Astrocyte (in vitro differentiated cells and primary cell): ENCODE measurements around the gene SYT6. TPM values are rescaled to one million over a fixed set of nuclear protein-coding genes. Genes with fewer than 3 reads are reported as not detected.

Source experiments
- DNase-seq: peaks from one replicate; pipeline ENCODE4 v3.0.0-alpha.2; 2010; ENCODE audit warnings: low read depth
- FAIRE-seq: peaks from 2 replicates; lab custom pipeline; 2011; peaks lifted over from hg19 to GRCh38; lab: Jason Lieb, UNC
- H2AFZ ChIP-seq: 2 replicates; pipeline ENCODE4 v1.6.0; 2012; ENCODE audit warnings: low read depth, low read length, inconsistent platforms
- H3K27ac ChIP-seq: 2 replicates; pipeline ENCODE4 v1.5.1; 2011; ENCODE audit warnings: low read depth, low read length, inconsistent platforms
- H3K27me3 ChIP-seq: 2 replicates; pipeline ENCODE4 v1.6.0; 2011; ENCODE audit warnings: low read length, inconsistent platforms; ENCODE audit not compliant: insufficient read depth
- H3K36me3 ChIP-seq: 2 replicates; pipeline ENCODE4 v1.5.1; 2011; ENCODE audit warnings: low read length, inconsistent platforms; ENCODE audit not compliant: insufficient read depth
- H3K4me1 ChIP-seq: 2 replicates; pipeline ENCODE4 v1.5.1; 2011; ENCODE audit warnings: low read length, inconsistent platforms; ENCODE audit not compliant: insufficient read depth
- H3K4me2 ChIP-seq: 2 replicates; pipeline ENCODE4 v1.6.0; 2012; ENCODE audit warnings: low read length, inconsistent platforms
- H3K4me3 ChIP-seq: 2 replicates; pipeline ENCODE4 v1.5.1; 2011; ENCODE audit warnings: low read depth, mild to moderate bottlenecking, low read length, inconsistent platforms; ENCODE audit not compliant: insufficient read depth
- H3K79me2 ChIP-seq: 2 replicates; pipeline ENCODE4 v1.6.0; 2012; ENCODE audit warnings: mild to moderate bottlenecking, low read length, inconsistent platforms; ENCODE audit not compliant: insufficient read depth
- H3K9ac ChIP-seq: 2 replicates; pipeline ENCODE4 v1.6.0; 2012; ENCODE audit warnings: mild to moderate bottlenecking, low read length, inconsistent platforms
- H3K9me3 ChIP-seq: 2 replicates; pipeline ENCODE4 v1.5.1; 2012; ENCODE audit warnings: low read depth, mild to moderate bottlenecking, low read length, inconsistent platforms; ENCODE audit not compliant: insufficient read depth
- H4K20me1 ChIP-seq: 2 replicates; pipeline ENCODE4 v1.6.0; 2012; ENCODE audit warnings: low read length, inconsistent platforms; ENCODE audit not compliant: insufficient read depth
- H3K27ac Mint-ChIP-seq: one replicate; pipeline ENCODE4 v1.8.0; 2021; ENCODE audit warnings: mild to moderate bottlenecking, mixed read lengths; ENCODE audit not compliant: unreplicated experiment
- H3K27me3 Mint-ChIP-seq: one replicate; pipeline ENCODE4 v1.8.0; 2021; ENCODE audit warnings: low read depth, mixed read lengths; ENCODE audit not compliant: unreplicated experiment
- H3K36me3 Mint-ChIP-seq: one replicate; pipeline ENCODE4 v1.8.0; 2021; ENCODE audit warnings: low read depth, mixed read lengths; ENCODE audit not compliant: unreplicated experiment
- H3K4me1 Mint-ChIP-seq: one replicate; pipeline ENCODE4 v1.8.0; 2021; ENCODE audit warnings: low read depth, mixed read lengths; ENCODE audit not compliant: unreplicated experiment
- H3K4me3 Mint-ChIP-seq: one replicate; pipeline ENCODE4 v1.8.0; 2021; ENCODE audit warnings: mild to moderate bottlenecking, moderate library complexity, mixed read lengths; ENCODE audit not compliant: unreplicated experiment
- H3K9me3 Mint-ChIP-seq: one replicate; pipeline ENCODE4 v1.8.0; 2021; ENCODE audit warnings: mild to moderate bottlenecking, mixed read lengths; ENCODE audit not compliant: unreplicated experiment
- EZH2 ChIP-seq: IDR thresholded peaks from 2 replicates; pipeline ENCODE4 v1.6.1; 2012; ENCODE audit warnings: mild to moderate bottlenecking, low read length, inconsistent platforms; ENCODE audit not compliant: insufficient read depth
- total RNA-seq: library from RNA; stranded (reverse); gene quantifications from 2 replicates; pipeline ENCODE4 v1.2.1, GENCODE V29; 2021
- TF ChIP-seq, protein P1 (sequence below): IDR thresholded peaks from 2 replicates; pipeline ENCODE4 v1.5.1; 2011; ENCODE audit warnings: low read depth, mild to moderate bottlenecking, inconsistent platforms, low read length, moderate library complexity; ENCODE audit not compliant: insufficient read depth

SYT6 gene
- total RNA-seq, 1 donor from 2014 or later, result 0.39 TPM

DNA sequence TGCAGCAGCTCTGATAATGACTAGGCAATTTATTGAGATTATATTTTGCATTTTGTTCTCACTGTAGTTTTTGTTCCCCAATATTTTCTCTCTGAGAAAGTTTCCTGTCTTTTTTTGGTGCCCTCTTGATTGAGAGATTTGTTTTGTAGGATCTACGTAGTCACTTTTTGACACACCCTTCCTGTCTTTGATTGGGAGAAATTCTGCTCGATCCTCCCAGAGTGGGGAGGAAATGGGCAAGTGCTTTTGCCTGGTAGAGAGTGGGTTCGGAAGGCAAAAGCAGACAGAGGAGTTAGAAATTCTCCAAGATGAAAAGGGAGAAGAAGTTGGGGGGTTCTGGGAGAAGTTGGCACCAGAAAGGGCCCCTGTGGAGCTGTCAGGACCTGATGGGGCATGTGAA lies 42.1 kb upstream of the SYT6 start:
- no peak overlapping the region for H3K4me3 ChIP-seq
- H3K4me2 ChIP-seq, result no peak overlapping the region
- no peaks in the 10 kb centered on the region for H3K9me3 ChIP-seq
- H3K36me3 Mint-ChIP-seq, result peaks cover 2% of the 10 kb centered on the region
- H3K27me3 Mint-ChIP-seq, result peaks cover 52% of the 10 kb centered on the region
- no peak overlapping the region for H3K4me3 Mint-ChIP-seq
- no peaks in the 10 kb centered on the region for H3K4me1 ChIP-seq
- no peak overlapping the region for H3K27ac ChIP-seq
- H3K79me2 ChIP-seq, result no peaks in the 10 kb centered on the region
- no peak for TF ChIP-seq EZH2
- TF ChIP-seq, protein P1, sequence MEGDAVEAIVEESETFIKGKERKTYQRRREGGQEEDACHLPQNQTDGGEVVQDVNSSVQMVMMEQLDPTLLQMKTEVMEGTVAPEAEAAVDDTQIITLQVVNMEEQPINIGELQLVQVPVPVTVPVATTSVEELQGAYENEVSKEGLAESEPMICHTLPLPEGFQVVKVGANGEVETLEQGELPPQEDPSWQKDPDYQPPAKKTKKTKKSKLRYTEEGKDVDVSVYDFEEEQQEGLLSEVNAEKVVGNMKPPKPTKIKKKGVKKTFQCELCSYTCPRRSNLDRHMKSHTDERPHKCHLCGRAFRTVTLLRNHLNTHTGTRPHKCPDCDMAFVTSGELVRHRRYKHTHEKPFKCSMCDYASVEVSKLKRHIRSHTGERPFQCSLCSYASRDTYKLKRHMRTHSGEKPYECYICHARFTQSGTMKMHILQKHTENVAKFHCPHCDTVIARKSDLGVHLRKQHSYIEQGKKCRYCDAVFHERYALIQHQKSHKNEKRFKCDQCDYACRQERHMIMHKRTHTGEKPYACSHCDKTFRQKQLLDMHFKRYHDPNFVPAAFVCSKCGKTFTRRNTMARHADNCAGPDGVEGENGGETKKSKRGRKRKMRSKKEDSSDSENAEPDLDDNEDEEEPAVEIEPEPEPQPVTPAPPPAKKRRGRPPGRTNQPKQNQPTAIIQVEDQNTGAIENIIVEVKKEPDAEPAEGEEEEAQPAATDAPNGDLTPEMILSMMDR, result no peak
- peaks cover 6% of the 10 kb centered on the region for H3K9me3 Mint-ChIP-seq
- H3K4me1 Mint-ChIP-seq, result no peaks in the 10 kb centered on the region
- no peak overlapping the region for H3K9ac ChIP-seq
- H2AFZ ChIP-seq, result no peak overlapping the region
- FAIRE-seq (no peak), DNase-seq (no peak)
- no peak overlapping the region for H3K27ac Mint-ChIP-seq
- peaks cover 4% of the 10 kb centered on the region for H3K27me3 ChIP-seq
- no peaks in the 10 kb centered on the region for H3K36me3 ChIP-seq
- H4K20me1 ChIP-seq, result no peaks in the 10 kb centered on the region

DNA sequence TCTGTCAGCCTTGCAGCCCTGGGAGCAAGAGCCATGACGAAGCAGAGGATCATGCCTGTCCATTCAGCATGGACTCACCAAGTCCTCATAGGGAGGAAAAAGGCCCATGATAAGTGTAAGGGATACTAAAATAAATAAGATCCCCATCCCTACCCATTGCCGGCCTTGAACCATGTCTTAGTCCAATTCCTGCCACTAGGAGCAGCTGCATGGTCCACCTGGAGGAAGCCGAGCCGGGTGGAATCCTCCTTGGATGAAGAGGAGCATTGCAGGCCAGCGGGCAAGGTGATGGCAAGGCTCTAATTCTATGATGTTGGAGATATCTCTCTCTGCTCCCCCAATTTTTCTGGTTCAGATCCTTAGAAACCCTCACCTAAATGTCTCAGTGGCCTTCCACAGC lies 38.7 kb upstream of the SYT6 start:
- Histone ChIP-seq H3K27ac (no peak overlapping the region), H3K36me3 (no peaks in the 10 kb centered on the region), H2AFZ (no peak overlapping the region), H3K4me1 (no peaks in the 10 kb centered on the region), H3K9me3 (no peaks in the 10 kb centered on the region), H4K20me1 (no peaks in the 10 kb centered on the region), H3K4me2 (no peak overlapping the region), H3K9ac (no peak overlapping the region), H3K4me3 (no peak overlapping the region), H3K79me2 (no peaks in the 10 kb centered on the region), H3K27me3 (no peaks in the 10 kb centered on the region)
- Mint-ChIP-seq H3K4me3 (no peak overlapping the region), H3K36me3 (peaks cover 2% of the 10 kb centered on the region), H3K4me1 (no peaks in the 10 kb centered on the region), H3K27ac (no peak overlapping the region), H3K9me3 (peaks cover 6% of the 10 kb centered on the region), H3K27me3 (peaks cover 58% of the 10 kb centered on the region)
- FAIRE-seq (no peak), DNase-seq (no peak)
- TF ChIP-seq, protein P1, result no peak
- no peak for TF ChIP-seq EZH2

DNA sequence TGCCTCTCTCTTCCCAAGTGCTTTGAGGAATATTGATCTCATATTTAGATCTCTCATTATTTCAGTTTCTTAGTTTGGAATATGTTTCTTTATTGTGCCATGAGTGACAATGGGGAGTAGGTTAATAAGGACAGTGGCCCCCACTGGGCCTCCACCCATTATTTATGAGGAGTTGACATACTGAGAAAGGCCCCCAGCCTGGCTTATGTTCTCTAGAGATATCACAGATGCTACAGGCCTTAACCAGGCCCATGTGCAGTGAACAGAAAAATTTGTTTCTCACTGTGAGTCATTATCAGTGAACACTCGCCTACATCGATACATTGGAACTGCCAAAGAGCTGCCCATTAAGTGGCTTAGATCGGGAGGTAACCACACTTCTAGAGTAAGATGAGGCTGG lies 35.7 kb upstream of the SYT6 start:
- Histone ChIP-seq H3K36me3 (no peaks in the 10 kb centered on the region), H3K27me3 (no peaks in the 10 kb centered on the region), H3K4me2 (no peak overlapping the region), H3K27ac (no peak overlapping the region), H3K4me1 (no peaks in the 10 kb centered on the region), H3K9ac (no peak overlapping the region), H4K20me1 (no peaks in the 10 kb centered on the region), H3K79me2 (no peaks in the 10 kb centered on the region), H2AFZ (no peak overlapping the region), H3K9me3 (no peaks in the 10 kb centered on the region), H3K4me3 (no peak overlapping the region)
- H3K9me3 Mint-ChIP-seq, result peaks cover 4% of the 10 kb centered on the region
- peaks cover 35% of the 10 kb centered on the region for H3K27me3 Mint-ChIP-seq
- TF ChIP-seq, protein P1, result no peak
- no peak for TF ChIP-seq EZH2
- peaks cover 2% of the 10 kb centered on the region for H3K36me3 Mint-ChIP-seq
- DNase-seq, result no peak
- H3K27ac Mint-ChIP-seq, result no peak overlapping the region
- H3K4me1 Mint-ChIP-seq, result no peaks in the 10 kb centered on the region
- H3K4me3 Mint-ChIP-seq, result no peak overlapping the region
- no peak for FAIRE-seq
